ENCODE measurements around the gene MNDA. TPM values are rescaled to one million over a fixed set of nuclear protein-coding genes. Genes with fewer than 3 reads are reported as not detected.
A peak's percentile ranks its signal among the peaks of the same experiment; 100 is the strongest.

Gene MNDA
- total and polyA plus RNA-seq, 10 of the 15 experiments (the other 5 are each of a cell fraction or from before 2014, with no cell fraction given): 20.1 to 91.8 (median 38.0) TPM

- WGBS (ENCODE audit: insufficient coverage, insufficient replicate concordance, low lambda C conversion rate, missing lambda C conversion rate): 73% methylated on average over 3 of the region's 3 CpGs
- H3K9ac ChIP-seq (ENCODE audit: control insufficient read depth, insufficient read depth, low read length): 0 out of 2 replicates have a peak overlapping the region, but pooled peaks have one; percentile 86
- BruUV-seq (replicated peaks): no TSS peak
- no peaks in the 10 kb centered on the region for H3K27me3 ChIP-seq (replicated peaks in 1 of 2; ENCODE audit: control insufficient read depth in 2 of 2, insufficient read depth in 2 of 2, low read length in 1 of 2)
- RAD21 ChIA-PET (ENCODE audit: unreplicated experiment): interaction anchor here (0.6 to 4.4 kb wide), 7 partner anchors 10 to 503 kb away, joined by 3 to 18 read pairs (median 3); no protein-coding TSS in a partner anchor
- in situ Hi-C loops (cut with MboI) (loop anchor here (5.0 kb wide), 2 partner anchors 174 to 239 kb away; partner anchors contain the start of gene IFI16), intact Hi-C loops (cut with micrococcal nuclease; ENCODE audit: unreplicated experiment) (no loop called here)
- peak overlapping the region; percentile 66 for H3K27ac ChIP-seq (ENCODE audit: control insufficient read depth, insufficient read depth)
- peak overlapping the region; percentile 26 for H3K4me2 ChIP-seq (ENCODE audit: control insufficient read depth, insufficient read depth)
- H3K79me2 ChIP-seq (ENCODE audit: control insufficient read depth, insufficient read depth, low read length): peaks cover 45% of the 10 kb centered on the region
- TF ChIP-seq HDAC2 (IDR thresholded peaks at IDR 0.05) (no peak), SMARCA5 (IDR thresholded peaks at IDR 0.05) (no peak), CBX3 (IDR thresholded peaks at IDR 0.05; ENCODE audit: borderline replicate concordance, low read depth) (no peak), SREBF1 (IDR thresholded peaks at IDR 0.05; ENCODE audit: low read length) (no peak), HDAC6 (IDR thresholded peaks at IDR 0.05; ENCODE audit: unreplicated experiment) (no peak), SRF (IDR thresholded peaks at IDR 0.05; ENCODE audit: low read depth in 2 of 2, low read length in 2 of 2) (no peak)
- TF ChIP-seq, protein P1, sequence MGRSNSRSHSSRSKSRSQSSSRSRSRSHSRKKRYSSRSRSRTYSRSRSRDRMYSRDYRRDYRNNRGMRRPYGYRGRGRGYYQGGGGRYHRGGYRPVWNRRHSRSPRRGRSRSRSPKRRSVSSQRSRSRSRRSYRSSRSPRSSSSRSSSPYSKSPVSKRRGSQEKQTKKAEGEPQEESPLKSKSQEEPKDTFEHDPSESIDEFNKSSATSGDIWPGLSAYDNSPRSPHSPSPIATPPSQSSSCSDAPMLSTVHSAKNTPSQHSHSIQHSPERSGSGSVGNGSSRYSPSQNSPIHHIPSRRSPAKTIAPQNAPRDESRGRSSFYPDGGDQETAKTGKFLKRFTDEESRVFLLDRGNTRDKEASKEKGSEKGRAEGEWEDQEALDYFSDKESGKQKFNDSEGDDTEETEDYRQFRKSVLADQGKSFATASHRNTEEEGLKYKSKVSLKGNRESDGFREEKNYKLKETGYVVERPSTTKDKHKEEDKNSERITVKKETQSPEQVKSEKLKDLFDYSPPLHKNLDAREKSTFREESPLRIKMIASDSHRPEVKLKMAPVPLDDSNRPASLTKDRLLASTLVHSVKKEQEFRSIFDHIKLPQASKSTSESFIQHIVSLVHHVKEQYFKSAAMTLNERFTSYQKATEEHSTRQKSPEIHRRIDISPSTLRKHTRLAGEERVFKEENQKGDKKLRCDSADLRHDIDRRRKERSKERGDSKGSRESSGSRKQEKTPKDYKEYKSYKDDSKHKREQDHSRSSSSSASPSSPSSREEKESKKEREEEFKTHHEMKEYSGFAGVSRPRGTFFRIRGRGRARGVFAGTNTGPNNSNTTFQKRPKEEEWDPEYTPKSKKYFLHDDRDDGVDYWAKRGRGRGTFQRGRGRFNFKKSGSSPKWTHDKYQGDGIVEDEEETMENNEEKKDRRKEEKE (IDR thresholded peaks at IDR 0.05): no peak
- H3K4me1 ChIP-seq (ENCODE audit: control insufficient read depth, insufficient read depth, low read length): peaks cover 9% of the 10 kb centered on the region; the same call in 1 of the 2 replicates
- H3K9me3 ChIP-seq (replicated peaks; ENCODE audit: control insufficient read depth, insufficient read depth, low read length): peaks cover 9% of the 10 kb centered on the region; the same call in 2 of the 3 replicates
- CTCF ChIA-PET: interaction anchor here (1.0 to 1.5 kb wide), 4 partner anchors 9 to 630 kb away, joined by 3 to 5 read pairs (median 3); no protein-coding TSS in a partner anchor
- DNase-seq (ENCODE audit: low read depth, low spot score): no peak
- SMC1A ChIA-PET (ENCODE audit: uncharacterized antibody, unreplicated experiment): interaction anchor here (0.8 to 5.7 kb wide), 7 partner anchors 9 to 244 kb away, joined by 3 to 31 read pairs (median 4); partner anchors contain the start of gene AIM2
- FAIRE-seq: no peak
- no peak overlapping the region; the same call in 1 of the 2 replicates for H2AFZ ChIP-seq (ENCODE audit: control insufficient read depth, low read depth, low read length)
- no peaks in the 10 kb centered on the region for H4K20me1 ChIP-seq (ENCODE audit: control insufficient read depth, insufficient read depth)
- POLR2A ChIA-PET: interaction anchor here (1.3 to 2.1 kb wide), 2 partner anchors 176 to 243 kb away, joined by 3 to 8 read pairs; partner anchors contain the start of genes AIM2 and IFI16
- no peak for ATAC-seq
- H3K4me3 ChIP-seq: peak overlapping the region; percentile 62
- H3K36me3 ChIP-seq (ENCODE audit: control insufficient read depth in 2 of 2, insufficient read depth in 2 of 2, low read length in 1 of 2): no peaks in the 10 kb centered on the region
Observed at GRCh38 chr1:158833264-158833663, 2.1 kb downstream of the MNDA start.
